Measurements from ENCODE around the gene CEP55.
"Not testable (repeated sequence)": the region's sequence is repeated elsewhere in the genome, so short reads cannot be mapped to it uniquely, and the experiment has no call there.

CEP55 gene

DNA sequence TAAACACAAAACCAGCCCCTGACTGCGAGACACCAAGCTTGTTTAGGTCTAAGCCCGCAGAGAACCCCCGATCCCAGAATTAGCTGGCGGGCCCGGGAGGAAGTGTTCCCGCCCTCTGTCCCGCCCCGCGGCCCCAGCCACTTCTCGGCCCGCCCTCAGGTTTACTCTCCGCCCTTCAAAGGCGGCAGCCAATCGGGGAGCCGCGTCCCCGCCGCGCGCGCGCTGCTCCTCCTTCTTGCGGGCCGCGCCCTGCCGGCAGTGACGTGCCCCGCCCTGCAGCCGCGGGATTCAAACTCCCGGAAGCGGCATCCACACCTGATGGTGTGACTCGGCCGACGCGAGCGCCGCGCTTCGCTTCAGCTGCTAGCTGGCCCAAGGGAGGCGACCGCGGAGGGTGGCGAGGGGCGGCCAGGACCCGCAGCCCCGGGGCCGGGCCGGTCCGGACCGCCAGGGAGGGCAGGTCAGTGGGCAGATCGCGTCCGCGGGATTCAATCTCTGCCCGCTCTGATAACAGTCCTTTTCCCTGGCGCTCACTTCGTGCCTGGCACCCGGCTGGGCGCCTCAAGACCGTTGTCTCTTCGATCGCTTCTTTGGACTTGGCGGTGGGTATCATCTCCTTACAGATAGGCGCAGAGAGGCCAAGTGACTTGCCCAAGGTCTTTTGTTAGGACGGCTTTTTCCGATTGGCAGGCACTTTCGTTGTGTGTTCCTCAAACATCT lies at the start of gene CEP55:
TSS of gene CEP55 (plus strand) at position 291 of the 720 bp plus-strand sequence. CDS start 3,440 bp downstream, outside the sequence.
- DNase-seq = peak; percentile 89

DNA sequence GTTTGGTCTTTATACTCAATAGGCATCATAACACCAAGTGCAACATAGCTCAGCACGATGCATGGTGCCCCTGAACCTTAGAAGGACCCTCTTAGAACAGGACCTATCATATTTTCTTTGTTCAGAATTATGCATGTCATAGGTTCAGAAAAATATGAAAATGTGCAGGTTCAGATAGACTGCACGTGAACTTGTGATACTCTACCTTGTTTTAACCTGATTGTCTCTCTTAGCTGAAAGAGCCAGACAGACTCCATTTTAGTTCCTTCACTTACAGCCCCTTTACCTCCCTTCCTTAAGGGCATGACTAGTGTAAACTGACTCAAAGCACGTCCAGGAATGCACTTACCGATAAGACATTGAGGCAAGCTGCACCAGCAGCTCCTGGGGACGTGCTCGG lies 49.4 kb upstream of the CEP55 start:
- no peak for DNase-seq

DNA sequence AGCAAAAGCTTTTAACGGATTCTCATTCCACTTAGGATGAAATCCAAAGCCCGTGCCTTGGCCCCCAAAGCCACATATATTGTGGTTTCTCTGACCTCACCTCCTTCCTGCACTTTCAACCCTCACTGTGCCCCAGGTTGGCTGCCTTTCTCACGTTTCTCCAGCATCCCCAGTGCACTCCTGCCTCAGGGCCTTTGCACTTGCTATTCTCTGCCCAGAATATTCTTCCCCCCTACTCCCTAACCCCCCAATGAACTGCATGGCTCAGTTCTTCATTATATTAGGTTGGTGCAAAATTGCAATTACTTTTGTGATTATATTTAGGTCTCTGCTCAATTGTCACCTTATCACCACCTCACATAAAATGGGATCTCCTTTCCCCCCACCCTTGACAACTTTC lies 48.4 kb upstream of the CEP55 start:
- no peak for DNase-seq

DNA sequence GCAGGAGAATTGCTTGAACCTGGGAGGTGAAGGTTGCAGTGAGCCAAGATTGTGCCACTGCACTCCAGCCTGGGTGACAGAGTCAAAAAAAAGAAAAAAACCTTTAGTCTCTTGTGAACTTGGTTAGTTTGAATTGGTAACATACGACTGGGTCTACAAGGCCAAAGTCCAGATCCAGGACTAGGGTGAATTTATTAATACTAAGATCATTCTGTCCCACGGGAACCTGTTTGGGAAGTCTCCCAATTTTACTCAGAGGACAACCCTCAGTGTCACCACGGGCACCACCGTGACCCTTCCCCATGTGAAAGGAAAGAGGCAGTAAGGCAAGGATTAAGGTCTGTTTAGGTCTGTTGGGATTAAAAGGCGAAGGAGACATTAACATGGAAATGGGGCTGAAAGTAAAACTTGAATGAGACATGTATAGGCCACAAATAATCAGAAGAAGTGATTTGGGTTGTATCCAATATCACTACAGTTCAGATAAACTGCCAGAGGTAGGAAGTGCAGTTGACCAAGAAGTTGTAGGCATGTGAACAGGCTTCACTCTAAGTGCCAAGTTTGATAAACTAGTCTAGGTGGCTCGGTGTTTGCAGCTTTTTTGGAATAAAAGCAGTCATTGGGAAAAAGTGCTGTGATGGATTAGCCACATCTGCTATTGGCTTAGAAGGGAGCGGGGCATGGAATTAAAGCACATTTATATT lies 45.0 kb upstream of the CEP55 start:
- DNase-seq = no peak

DNA sequence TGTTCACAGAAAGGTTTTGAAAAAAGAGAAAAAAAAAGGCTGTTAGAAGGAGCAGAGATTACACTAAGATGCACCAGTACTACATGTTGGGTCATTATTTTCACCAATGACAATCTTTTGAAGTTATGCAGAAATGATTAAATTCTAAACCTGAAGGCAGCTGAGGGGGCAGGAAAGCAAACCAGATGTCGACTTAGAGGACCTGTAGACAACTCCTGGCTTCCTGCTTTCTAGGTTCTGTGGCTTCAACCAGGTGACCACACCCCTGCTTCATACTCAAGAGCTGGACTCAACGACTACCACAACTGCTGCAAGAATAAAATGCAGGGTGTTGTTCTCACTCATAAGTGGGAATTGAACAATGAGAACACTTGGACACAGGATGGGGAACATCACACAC lies 44.3 kb upstream of the CEP55 start:
- no peak for DNase-seq

DNA sequence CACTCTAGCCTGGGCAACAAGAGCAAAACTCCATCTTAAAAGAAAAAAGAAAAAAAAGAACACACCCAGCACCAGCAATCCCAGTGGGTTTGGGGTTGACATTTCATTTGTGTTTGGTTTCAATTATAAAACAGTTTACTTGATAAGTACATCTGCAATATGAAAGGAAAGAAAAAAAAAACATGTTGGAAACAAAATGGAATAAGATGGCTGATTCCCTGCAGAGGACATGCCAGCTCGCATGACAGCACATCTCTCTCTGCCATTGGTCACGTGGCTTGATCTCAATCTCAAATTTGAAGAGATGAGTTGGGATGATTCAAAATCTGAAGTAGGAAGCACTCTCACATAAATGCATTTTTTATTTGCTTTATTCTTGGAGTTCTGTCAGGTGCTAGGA lies 42.3 kb upstream of the CEP55 start:
- no peak for DNase-seq

DNA sequence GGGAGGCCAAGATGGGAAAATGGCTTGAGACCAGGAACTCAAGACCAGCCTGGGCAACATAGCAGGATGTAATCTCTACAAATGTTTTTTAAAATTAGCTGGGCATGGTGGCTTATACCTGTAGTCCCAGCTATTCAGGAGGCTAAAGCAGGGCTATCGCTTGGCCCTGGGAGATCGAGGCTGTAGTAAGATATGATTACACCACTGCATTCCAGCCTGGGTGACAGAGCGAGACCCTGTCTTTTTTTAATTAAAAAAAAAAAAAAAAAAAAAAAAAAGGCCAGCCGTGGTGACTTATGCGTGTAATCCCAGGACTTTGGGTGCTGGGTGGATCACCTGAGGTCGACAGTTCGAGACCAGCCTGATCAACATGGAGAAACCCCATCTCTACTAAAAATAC lies 41.7 kb upstream of the CEP55 start:
- DNase-seq = no peak

DNA sequence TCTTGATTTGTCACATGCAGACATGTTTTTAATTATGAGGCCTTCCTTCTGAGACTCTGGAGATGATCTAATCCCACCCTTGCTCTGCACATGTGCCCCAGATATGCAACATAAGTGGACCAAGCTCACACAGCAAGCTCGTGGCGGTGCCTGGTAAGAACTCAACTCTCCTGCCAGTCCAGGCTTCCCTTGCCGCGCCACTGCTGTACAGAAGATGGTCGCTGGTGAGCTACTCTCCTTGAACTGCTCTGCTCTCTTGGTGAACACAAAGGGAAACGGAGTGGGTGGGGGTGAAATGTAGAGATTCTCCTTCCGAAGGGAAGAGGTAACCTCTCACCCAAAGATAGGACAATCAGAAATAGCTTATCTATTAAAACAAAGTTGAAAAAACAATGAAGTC lies 39.9 kb upstream of the CEP55 start:
- no peak for DNase-seq

DNA sequence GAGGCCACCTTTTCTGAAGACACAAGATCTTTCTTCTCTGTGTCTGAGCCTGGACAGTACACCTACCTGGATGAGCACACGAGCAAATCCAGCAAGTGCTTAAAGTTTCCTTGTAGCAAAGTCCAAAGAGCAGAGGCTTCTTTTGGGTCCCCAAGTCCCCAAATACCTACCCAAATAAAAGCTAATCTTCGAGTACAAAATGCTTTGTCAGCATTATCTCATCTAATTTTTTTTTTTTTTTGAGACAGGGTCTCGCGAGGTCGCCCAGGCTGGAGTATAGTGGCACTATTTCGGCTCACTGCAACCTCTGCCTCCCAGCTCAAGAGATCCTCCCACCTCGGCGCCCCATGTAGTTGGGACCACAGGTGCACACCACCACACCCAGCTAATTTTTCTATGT lies 38.9 kb upstream of the CEP55 start:
- DNase-seq = no peak

DNA sequence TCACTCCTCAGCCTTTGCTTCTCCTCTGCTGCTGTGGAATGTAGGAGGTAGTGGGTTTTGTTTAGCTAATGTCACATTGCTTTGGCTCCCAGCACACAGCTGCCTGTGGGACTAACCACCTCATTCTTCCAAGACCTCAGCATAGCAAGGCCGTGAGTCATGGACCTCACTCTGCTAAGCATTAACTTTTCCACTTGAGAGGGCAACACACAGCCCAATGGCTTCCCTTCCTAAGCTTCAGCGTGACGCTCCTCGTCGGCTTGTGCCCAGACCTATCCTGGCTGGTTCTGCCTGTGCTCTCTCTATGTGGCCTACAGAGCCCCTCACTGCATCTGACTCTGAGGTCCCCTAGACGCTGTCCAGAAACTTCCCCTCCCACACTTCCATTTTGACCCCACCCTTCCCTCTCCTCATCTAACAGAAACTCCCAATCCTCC lies 37.6 kb upstream of the CEP55 start:
- DNase-seq = no peak

DNA sequence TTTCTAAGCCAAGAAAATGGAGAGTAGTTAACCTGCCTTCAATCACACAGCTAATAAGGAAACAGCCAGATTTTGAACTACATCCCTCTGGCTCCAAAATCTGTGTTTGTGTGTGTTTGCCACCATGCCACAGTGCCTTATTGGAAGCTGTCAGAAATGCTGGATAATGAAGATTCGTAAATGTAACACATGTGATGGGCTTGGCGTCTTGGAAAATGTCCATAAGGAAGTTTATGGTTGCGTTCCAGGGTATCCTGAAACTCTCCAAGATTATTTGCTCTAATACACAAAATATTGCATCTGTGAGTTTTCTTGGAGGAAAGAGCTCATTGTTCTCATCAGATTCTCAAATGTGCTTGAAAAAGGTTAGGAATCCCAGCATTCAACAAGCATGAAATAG lies 36.9 kb upstream of the CEP55 start:
- DNase-seq = no peak

DNA sequence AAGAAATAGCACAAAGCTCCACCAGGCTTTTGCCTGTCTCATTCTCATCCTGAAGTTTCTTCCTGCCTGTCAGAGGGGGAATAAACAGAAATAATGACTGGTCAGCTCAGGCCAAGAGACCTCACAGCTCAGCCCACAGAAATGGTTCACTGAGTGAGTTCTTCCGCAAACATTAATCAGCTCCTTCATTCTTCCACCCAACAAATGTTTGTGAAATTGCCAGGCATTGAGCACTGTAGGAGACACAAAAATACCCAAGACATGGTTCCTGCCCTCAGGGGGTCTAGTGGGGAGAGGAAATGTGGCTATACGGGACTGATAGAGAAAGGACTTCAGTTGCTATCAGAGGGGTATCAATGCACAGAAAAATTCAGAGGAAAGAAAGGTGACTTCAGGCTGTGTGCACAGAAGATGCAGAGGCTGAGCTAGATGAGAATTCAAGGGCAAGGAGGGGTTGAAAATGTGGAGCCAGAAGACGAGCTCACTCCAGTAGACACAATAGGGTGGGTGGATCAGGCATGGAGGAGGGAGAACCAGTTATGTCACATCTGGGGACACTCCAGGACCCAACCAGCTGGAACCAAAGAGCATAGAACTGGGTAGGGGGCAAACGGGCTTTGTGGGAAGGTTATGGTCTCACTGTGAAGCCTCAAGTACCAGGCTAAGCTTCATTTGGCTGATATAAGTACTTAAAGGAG lies 35.2 kb upstream of the CEP55 start:
- DNase-seq = no peak

DNA sequence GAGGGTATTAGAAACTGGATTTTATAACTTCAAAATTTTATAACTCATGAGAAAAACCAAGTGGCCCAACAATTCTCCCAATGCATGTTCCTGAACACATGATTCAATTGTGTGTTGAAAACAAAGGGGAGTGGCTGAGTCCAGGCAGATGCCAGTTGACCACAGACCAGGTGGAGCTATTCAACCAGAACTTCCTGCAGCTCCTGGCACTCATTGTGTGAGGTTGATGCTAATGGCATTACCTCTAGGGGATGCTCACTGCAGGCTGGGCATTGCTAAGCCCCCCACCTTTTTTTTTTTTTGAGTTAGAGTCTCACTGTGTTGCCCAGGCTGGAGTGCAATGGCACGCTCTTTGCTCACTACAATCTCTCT lies 34.6 kb upstream of the CEP55 start:
- DNase-seq = no peak

DNA sequence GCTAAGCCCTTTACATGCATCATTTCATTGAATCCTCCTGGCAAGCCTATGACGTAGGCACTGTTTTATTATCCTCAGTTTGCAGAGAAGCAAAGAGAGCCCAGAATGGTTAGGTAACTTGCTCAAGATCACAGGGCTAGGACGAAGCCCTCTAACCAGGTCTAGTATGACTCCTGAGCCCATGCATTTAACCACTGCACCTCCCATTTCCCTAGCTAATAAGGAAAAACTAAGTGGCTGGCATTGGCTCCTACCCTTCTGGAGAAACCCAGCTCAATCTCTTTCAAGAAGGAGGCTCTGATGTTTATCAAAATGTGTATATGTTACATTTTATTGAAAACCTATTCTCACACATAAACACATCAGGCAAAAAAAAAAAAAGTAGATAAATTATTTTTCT lies 34.0 kb upstream of the CEP55 start:
- no peak for DNase-seq

DNA sequence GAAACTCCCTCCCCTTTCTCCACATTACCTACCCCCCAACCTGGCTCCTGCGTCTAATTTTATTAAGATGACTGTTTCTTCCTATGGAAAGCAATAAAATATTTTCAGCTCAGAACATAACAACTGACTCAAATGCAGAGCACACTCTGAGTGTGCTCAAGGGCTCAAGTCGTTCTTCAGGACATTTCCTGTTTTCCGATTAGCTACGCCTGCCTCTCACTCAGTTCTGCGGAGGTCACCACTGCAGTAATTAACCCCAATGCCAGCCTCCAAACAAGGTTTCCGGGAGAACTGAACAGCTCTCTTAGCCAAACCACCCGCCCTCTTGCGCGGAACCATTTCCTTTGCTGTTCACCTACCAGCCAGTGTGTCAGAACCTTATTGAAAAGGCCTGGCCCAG lies 33.5 kb upstream of the CEP55 start:
- no peak for DNase-seq

DNA sequence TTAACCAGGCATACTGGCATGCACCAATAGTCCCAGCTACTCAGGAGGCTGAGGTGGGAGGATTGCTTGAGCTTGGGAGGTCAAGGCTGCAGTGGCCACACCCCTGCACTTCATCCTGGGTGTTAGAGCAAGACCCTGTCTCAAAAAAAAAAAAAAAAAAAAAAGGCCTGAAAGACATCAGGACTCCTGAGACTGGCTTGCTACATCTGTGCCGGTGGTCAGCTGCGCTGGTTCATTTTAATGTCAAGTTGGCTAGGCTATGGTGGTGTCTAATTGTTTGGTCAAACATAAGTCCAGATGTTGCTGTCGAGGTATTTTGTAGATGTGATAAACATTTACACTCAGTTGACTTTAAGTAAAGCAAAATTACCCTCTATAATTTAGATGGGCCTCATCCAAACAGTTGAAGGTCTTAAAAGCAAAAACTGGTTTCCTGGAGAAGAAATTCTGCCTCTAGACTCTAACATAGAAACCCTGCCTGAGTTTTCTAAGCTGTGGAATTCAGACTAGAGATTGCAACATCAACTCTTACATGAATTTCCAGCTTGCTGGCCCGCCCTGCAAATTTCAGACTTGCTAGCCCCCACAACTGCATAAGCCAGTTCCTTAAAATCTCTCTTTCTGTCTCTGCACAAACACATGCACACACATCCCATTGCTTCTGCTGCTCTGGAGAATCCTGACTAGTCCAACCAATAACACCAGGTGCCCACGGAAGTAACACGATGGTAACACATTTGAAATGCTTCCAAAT lies 32.5 kb upstream of the CEP55 start:
- no peak for DNase-seq

DNA sequence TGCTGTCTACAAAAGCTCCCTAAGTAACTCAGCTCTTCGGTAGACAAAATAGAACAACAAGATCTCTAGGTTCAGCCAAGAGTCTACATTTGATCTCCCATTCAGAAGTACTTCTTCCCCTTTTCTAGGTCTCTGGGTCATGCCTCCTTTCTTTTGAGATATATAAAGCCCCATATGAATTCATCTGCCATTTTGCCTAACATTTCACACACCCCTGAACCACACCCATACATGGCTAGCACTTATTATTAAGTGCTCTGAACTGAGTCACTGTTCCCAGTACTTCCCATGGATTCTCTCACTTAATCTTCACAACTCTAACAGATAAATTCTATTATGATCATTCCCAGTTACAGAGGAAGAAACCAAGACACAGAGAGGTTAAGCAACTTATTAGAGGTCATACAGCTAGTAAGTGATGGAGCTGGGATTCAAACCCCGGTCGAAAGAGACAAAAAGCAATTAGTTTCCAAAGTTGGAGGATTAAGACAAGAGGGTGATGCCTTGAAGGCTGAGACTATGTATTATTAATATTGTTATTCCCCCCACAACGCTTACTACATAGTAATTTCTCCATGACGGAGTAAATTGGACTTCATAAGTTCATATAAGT lies 31.5 kb upstream of the CEP55 start:
- no peak for DNase-seq

DNA sequence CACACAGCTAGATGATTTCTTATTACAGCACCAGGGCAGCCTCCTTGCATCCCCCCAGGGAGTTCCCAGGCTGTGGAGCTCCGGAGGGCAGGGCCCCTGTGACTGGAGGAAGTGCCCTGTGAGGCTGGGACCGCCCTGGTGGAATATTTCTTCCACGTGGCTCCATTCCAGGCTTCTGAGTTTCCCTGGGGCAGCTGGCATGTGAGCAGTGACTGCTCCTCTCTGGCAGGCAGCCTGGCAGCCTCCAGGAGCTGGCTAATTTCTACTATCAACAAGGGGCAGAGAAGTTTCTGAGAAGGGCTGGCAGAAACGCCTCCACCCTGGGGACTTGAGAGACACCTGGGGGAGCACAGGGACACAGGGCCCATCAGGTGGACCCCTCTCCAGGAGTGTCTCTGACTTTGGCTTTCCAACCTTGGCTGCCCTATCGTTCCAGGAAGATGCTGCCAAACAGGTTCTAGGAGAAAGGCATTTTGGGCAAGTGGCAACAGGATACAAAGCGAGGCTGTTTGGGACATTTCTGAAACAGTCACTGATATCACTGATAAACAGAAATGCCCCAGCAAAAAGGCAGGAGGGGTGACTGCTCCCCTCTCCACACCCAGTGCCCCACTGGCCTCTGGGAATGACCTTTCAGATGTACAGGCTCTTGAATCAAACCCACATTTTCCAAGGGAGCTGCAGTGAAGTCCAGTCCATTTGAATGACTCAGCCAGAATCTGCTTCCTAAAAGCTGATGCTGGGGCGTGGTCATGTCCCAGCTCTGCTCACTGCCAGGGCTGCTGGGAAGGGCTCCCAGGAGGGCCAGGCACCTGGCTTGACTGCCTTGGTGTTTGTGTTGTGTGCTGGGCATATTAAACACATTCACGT lies 30.4 kb upstream of the CEP55 start:
- DNase-seq = no peak

DNA sequence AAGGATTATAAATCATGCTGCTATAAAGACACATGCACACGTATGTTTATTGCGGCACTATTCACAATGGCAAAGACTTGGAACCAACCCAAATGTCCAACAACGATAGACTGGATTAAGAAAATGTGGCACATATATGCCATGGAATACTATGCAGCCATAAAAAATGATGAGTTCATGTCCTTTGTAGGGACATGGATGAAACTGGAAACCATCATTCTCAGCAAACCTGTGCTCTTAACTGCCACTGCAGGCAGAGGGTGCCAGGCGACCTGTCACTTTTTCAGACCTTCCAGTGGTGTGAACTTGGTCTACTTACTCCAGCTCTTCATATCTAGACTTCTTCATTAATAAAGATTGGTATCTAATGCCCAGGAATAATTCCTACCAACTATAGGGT lies 28.8 kb upstream of the CEP55 start:
- DNase-seq = not testable (repeated sequence)

DNA sequence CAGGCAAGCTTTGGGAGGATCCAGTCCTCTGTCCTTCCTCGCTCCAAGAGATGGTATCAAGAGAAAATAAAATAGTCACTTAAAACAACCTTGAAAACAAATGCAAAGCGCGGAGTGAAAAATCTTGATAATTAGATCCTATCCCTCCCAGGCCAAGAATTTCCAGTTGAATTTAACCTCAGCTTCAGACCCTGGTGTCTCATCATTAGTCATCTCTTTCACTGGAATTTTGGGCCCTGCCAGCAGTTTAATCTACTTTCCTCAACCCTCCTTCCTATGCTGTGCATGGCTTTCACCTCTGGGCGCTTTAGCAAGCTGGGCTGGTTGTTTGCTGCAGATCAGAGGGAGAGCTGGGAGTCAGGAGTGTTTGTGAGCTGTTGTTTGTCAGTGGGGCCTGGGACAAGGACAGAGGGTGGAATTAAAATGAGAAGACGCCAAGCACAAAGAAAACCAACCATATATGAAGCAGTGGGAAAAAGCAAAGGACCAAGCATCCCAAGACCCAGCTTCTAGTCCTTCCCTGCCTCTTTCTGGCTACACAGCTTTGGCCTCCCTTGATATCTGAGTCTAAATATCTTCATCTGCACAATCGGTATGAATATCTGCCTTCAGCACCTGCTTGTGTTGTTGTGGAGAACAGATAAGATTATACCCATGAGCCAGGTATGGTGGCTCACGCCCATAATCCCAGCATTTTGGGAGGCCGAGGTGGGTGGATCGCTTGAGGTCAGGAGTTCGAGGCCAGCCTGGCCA lies 27.8 kb upstream of the CEP55 start:
- no peak for DNase-seq

DNA sequence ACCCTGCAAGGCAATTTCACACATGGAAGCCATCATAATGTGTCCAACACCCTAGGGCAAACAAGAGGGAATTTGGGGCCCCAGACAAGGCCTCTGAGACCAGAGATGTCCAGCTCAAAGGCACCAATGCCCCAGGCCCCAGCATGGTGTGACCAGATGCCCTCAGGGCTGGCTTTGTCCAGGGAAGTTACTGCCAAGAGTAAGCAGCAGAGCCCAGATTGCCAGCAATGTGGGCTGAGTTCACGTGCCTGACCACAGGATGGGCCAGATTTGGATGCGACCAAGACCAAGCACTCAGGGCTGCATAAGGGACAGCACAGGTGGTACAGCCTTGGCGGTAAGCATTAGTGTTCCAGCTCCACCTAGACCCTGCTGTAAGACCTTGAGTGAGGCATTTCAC lies 27.0 kb upstream of the CEP55 start:
- no peak for DNase-seq

Measured in NCI-H1436 (cell line).